ENCODE results near the gene TRIAP1.
"Not testable (repeated sequence)": the region's sequence is repeated elsewhere in the genome, so short reads cannot be mapped to it uniquely, and the experiment has no call there.

TRIAP1 gene

DNA sequence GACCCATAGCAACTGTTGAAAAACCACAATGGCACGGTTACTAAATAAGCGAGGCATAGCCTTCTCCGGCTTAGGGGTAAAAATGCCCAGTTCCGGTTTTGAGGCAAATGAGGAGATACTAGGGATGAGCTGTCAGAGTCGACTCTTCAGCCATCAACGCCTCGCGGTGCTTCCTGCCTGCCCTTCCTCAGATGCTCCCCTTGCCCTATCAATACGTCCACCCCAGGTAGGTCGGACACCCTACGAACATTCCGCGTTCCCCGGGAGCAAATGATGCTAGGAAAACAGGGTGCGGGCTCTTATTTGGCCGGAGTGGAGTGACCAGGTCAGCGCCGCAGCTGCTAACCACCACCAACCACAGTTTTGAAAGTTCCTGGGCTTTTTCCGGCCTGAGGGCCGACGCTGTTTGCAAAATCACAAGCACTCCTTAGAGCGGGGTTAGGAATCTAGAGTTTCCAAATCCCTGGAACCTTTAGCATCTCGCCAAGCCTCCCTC lies 22.2 kb upstream of the TRIAP1 start:
- peak; percentile 28 for DNase-seq

DNA sequence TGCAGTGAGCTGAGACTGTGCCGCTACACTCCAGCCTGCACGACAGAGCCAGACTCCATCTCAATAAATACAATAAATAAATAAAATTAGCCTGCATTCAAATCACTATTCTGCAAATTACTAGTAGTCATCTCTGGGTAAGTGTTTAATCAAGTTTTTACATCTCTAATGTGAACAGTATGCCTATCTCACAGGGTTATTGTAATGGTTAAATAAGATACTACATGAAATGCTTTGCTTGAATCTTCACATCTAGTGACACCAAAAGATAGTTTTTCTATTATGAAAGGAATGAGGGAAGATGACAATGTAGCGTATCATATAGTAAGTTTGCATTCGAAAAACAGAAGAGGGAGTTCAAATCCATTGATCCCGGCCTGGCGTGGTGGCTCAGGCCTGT lies 21.3 kb upstream of the TRIAP1 start:
- no peak for DNase-seq

DNA sequence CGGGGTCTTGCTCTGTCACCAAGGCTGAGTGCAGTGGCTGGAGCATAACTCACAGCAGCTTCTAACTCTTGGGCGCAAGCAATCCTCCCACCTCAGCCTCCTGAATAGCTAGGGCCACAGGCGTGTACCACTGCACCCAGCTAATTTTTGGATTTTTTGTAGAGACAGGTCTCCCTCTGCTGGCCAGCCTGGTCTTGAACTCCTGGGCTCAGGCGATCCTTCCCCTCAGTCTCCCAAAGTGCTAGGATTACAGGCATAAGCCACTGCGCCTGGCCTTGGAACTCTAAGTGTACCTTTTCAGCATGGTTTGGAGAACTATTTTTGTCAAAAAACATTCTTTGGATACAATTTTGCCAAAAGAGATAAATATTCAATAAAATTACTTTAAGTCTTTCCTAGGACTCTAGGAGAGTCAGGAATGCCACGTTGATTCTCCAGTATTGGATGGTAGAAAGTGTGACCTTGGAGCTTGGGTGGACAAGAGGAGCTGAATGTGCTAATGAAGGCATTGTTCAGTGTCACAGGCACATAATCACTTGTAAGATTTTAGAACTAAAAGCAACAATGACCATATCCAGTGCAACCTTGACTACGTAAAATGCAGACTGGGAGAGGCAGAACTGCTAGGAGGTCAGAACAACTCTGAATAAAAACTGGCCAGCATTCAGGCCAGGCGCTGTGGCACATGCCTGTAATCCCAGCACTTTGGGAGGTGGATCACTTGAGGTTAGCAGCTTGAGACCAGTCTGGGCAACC lies 20.6 kb upstream of the TRIAP1 start:
- DNase-seq = peak; percentile 65

- DNase-seq = no peak
Observed at GRCh38 chr12:120465756-120466155, 19.6 kb upstream of the TRIAP1 start.

- DNase-seq = no peak
Observed at GRCh38 chr12:120463712-120464111, 17.5 kb upstream of the TRIAP1 start.

- no peak for DNase-seq
Observed at GRCh38 chr12:120462099-120462640, 16.0 kb upstream of the TRIAP1 start.

DNA sequence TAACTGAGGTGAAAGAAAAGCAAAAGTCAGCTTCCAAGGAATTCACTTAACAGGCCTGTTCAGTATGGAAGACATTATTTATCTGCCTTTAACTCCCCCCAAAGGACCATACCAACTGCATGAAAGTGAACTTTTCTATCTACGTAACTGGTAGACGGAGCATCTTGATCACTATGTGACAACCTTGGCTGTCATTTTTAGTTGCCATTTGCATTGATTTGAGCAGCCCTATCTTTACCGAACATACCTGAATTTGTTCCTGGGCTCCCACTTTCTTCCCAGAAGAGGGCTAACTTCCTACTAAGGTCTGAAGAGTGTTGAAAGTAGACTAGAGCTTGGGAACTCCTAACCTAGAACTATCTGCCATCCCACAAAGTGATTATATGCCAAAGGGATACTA lies 14.0 kb upstream of the TRIAP1 start:
- DNase-seq = no peak

GRCh38 chr12:120457133-120457532 lies 10.9 kb upstream of the TRIAP1 start:
- DNase-seq = peak; percentile 15

GRCh38 chr12:120455302-120455701 lies 9.1 kb upstream of the TRIAP1 start:
- DNase-seq = no peak

- DNase-seq = peak; percentile 60
Observed at GRCh38 chr12:120453977-120454376, 7.8 kb upstream of the TRIAP1 start.

- no peak for DNase-seq
Observed at GRCh38 chr12:120453060-120453750, 7.0 kb upstream of the TRIAP1 start.

DNA sequence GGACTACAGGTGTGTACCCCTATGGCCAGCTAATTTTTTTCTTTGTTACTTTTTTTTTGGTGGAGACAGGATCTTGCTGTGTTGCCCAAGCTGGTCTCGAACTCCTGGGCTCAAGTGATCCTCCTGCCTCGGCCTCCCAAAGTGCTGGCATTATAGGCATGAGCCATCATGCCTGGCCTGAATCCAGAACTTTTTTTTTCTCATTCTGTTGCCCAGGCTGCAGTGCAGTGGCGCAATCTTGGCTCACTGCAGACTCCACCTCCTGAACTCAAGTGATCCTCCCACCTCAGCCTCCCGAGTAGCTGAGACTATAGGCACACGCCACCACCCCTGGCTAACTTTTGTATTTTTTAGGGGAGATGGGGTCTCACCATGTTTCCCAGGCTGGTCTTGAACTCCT lies 6.3 kb upstream of the TRIAP1 start:
- not testable (repeated sequence) for DNase-seq

GRCh38 chr12:120447992-120448391 lies 1.8 kb upstream of the TRIAP1 start:
- DNase-seq = no peak

DNA sequence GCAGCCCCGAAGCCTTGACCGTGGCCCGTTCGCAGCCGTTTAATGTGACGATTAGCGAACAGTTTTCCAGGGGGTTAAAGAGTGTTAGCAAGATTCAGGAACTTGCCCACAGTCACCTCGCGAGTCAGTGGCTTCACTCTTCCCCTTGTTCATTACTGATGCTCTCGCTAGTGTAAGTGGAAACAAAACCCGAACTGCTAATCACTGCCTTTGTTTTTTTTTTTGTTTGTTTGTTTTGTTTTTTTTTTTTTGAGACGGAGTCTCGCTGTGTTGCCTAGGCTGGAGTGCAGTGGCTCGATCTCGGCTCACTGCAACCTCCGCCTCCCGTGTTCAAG lies 627 bp upstream of the TRIAP1 start:
- not testable (repeated sequence) for DNase-seq

- DNase-seq = no peak
Observed at GRCh38 chr12:120444676-120445075, 1.5 kb downstream of the TRIAP1 start.

- peak; percentile 86 for DNase-seq
Observed at GRCh38 chr12:120439646-120440247, 6.4 kb downstream of the TRIAP1 start.

DNA sequence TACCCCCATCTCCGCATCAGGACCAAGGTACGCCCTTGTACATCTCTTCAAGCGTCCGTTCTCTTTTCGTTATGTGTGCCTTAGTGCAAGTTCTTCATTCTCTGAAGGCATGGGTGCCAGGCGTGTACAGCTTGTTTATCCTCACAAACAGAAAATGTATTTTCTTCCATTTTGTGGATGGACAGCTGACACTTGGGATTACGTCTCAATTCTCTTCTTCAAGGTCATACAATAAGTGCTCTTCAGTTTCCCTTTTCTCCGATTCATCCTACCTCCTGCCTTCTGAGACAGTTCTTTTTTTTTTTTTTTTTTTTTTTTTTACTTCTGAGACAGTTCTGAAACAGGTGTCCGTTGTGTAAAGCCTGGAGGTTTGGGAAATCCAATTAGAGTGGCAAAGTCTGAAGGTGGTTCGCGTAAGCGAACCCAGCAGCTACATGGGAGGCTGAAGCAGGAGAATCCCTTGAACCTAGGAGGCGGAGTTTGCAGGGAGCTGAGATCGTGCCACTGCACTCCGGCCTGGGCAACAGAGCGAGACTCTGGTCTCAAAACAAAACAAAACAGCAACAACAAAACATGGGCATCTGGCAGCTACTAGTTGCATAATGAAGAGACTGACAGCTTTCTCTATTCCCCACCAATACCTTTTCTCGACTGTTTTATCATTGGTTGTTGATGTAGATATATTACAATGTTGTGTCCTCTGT lies 7.5 kb downstream of the TRIAP1 start:
- DNase-seq = no peak

DNA sequence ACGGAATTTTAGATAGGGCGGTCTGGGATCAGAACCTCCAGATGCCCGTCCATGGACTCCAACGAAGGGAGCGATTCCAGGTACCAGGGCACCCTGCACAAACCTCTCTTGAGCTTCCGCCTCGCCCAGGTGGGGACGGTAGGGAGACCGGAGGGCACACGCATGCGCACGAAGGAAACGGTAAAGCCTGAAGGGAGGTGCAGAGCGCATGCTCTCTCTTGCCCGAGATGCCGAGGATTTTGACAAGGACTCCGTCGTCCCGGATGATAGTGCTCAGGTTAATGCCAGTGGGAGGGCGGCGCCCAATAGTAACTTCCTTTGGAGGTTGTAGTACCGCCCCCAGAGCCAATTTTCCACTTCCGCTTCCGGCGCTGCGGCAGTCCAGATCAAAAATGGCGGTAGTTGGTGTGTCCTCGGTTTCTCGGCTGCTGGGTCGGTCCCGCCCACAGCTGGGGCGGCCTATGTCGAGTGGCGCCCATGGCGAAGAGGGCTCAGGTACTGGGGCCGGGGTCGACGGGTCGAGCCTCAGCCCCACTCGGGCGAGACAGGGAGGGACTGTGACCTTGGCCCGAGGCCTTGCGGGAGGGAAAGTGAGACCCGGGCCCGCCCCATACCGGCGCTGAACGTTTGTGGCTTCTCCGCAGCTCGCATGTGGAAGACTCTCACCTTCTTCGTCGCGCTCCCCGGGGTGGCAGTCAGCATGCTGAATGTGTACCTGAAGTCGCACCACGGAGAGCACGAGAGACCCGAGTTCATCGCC lies 8.3 kb downstream of the TRIAP1 start, which contains the start of gene COX6A1:
Gene COX6A1 (plus strand): TSS at position 379 of the 760 bp plus-strand sequence. CDS start 14 bp downstream, at position 393.
- DNase-seq = peak; percentile 99

DNA sequence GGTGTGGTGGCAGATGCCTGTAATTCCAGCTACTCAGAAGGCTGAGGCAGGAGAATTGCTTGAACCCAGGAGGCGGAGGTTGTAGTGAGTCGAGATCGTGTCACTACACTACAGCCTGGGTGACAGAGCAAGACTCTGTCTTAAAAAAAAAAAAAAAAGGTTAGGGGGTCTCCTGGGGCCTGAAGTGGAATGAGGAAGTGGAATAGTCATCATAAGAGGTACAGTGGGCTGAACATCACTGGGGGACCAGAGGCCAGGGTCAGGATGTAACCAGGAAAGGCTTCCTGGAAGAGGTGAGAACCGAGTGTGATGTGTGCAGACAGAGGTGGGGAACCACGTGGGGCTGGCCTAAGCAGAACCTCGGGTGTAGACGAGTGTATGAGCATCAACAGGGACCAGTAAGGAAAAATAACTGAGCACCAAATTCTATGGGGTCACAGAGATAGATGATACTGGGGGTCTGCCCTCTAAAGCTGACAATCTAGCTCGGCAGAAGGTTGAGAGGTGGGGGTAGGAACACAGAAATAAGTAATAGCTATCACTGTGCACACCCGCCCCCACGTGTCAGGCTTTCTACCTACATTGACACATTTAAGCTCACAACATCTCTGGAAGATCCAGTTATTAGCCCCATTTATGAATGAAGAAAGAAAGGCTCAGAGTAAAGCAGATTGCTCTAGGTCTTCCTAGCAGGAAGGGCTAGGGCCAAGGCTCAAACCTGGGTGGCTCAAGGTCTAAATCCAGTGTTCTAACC lies 13.2 kb downstream of the TRIAP1 start:
- no peak for DNase-seq

- no peak for DNase-seq
Observed at GRCh38 chr12:120429368-120429767, 16.8 kb downstream of the TRIAP1 start.

DNA sequence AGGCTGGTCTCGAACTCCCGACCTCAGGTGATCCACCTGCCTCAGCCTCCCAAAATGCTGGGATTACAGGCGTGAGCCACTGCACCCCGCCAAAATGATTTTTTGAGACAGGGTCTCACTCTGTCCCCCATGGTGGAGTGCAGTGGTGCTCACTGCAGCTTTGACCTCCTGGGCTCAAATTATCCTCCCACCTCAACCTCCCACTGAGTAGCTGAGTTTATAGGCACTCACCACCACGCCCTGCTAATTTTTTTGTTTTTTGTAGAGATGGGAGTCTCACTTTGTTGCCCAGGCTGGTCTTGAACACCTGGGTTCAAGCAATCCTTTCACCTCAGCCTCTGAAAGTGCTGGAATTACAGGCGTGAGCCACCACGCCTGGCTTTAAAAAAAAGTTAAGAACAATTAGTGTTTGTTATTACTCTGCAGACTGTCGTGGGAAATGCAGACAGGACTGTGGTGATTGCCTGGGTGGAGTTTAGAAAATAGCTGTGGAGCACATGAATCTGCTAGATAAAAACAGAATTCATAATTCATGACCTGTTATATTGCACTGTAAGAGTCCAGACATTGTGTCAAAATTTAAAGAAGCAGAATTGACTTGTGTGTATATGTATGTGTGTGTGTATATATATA lies 17.5 kb downstream of the TRIAP1 start:
- DNase-seq = no peak

Measured in CD4-positive, alpha-beta T cell treated with Interleukin-21 for 1 hour (primary cell).